Measurements from ENCODE around the gene ARHGAP12.
"Not testable (repeated sequence)": the region's sequence is repeated elsewhere in the genome, so short reads cannot be mapped to it uniquely, and the experiment has no call there.

ARHGAP12 gene, protein sequence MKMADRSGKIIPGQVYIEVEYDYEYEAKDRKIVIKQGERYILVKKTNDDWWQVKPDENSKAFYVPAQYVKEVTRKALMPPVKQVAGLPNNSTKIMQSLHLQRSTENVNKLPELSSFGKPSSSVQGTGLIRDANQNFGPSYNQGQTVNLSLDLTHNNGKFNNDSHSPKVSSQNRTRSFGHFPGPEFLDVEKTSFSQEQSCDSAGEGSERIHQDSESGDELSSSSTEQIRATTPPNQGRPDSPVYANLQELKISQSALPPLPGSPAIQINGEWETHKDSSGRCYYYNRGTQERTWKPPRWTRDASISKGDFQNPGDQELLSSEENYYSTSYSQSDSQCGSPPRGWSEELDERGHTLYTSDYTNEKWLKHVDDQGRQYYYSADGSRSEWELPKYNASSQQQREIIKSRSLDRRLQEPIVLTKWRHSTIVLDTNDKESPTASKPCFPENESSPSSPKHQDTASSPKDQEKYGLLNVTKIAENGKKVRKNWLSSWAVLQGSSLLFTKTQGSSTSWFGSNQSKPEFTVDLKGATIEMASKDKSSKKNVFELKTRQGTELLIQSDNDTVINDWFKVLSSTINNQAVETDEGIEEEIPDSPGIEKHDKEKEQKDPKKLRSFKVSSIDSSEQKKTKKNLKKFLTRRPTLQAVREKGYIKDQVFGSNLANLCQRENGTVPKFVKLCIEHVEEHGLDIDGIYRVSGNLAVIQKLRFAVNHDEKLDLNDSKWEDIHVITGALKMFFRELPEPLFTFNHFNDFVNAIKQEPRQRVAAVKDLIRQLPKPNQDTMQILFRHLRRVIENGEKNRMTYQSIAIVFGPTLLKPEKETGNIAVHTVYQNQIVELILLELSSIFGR

GRCh38 chr10:31928549-31929260 is at the start of gene ARHGAP12:
Gene ARHGAP12 (minus strand): TSS chr10:31928831. CDS start chr10:31908855, 19,976 bp downstream.
- DNase-seq = no peak

DNA sequence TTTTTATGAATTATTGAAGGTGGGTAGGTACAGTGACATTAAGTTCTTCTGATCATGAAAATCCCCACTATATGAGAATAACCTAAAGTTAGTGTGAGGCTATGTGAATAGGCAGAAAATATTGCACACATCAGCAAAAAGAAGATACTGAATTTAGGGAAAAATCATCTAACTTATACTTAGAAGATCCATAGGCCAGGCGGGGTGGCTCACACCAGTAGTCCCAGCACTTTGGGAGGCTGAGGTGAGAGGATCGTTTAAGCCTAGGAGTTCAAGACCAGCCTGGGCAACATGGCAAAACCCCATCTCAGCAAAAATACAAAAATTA is 49.5 kb upstream of the ARHGAP12 start:
- no peak for DNase-seq

DNA sequence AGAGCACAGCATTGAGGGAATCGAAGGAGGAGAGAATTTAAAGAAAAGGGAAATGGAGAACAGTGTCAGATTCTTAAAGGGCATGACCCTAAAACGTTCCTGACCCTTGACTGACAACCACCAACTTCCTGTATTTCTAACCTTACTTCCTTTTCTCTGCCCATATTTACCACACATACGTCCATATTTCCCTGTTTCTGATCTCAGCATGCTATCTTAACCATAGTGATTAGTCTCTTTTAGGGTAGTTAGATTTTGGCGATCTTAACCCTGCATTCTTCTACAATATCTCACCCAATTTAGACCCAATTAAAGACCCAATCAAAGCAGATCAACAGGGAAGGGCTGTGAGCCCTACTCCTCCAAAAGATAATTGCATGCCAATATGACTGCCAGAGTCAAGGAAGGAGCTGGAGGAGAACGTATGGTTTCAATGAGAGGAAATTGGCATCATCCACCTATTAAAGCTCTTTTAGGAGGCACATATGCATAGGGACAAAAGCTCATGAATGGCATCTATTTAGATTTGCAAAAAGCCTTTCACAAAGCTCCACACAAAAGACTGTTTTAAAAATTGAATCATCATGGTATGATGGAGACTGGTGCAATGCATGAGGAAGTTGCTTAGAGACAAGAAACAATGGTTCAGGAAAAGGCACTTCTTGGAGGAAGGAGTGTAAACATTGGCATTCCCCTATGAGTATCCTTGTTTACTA is 49.0 kb upstream of the ARHGAP12 start:
- DNase-seq = no peak

GRCh38 chr10:31975157-31975765 is 46.6 kb upstream of the ARHGAP12 start:
- DNase-seq = no peak

- DNase-seq = no peak
Measured at GRCh38 chr10:31974434-31975124, 45.9 kb upstream of the ARHGAP12 start.

DNA sequence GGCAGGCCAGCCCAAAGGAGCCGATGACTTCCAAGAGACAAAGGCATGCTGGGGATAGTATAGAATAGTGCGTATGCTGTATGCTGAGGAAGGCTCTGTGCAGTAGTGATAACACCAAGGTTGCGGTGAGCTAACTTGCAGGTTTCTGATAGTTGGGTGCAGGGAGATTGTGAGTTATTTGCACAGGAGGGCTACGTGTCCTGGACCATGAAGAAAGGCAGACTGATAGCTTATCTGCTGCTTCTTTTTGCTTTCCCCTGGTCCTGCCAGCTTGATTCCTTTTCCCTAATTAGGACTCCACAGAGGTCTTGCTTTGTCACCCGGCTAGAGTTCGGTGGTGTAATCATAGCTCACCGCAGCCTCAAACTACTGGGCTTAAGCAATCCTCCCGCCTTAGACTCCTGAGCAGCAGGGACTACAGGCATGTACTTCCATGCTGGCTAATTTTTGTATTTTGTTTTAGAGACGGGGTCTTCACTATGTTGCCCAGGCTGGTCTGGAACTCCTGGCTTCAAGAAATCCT is 43.9 kb upstream of the ARHGAP12 start:
- DNase-seq = no peak

DNA sequence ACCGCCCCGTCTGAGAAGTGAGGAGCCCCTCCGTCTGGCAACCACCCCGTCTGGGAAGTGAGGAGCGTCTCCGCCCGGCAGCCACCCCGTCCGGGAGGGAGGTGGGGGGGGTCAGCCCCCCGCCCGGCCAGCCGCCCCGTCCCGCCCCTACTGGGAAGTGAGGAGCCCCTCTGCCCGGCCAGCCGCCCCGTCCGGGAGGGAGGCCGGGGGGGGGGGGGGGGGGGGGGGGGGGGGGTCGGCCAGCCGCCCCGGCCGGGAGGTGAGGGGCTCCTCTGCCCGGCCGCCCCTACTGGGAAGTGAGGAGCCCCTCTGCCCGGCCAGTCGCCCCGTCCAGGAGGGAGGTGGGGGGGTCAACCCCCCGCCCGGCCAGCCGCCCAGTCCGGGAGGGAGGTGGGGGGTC is 41.2 kb upstream of the ARHGAP12 start:
- not testable (repeated sequence) for DNase-seq

DNA sequence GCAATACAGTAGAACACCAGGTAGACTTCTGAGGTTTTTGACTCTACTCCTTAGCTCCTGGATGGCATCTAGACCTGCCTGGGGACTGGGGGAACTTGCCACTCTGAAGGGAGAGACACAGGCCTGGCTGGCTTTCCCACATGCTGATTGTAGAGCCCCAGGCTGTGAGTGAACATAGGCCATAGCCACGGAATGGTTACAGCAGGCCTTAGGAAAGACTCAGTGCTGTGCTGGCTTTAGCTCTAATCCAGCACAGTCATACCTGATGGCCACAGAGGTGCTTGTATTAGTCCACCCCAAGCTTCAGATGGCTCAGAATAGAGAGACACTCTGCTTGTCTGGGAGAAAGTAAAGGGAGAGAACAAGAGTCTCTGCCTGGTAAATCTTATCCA is 35.0 kb upstream of the ARHGAP12 start:
- DNase-seq = no peak

DNA sequence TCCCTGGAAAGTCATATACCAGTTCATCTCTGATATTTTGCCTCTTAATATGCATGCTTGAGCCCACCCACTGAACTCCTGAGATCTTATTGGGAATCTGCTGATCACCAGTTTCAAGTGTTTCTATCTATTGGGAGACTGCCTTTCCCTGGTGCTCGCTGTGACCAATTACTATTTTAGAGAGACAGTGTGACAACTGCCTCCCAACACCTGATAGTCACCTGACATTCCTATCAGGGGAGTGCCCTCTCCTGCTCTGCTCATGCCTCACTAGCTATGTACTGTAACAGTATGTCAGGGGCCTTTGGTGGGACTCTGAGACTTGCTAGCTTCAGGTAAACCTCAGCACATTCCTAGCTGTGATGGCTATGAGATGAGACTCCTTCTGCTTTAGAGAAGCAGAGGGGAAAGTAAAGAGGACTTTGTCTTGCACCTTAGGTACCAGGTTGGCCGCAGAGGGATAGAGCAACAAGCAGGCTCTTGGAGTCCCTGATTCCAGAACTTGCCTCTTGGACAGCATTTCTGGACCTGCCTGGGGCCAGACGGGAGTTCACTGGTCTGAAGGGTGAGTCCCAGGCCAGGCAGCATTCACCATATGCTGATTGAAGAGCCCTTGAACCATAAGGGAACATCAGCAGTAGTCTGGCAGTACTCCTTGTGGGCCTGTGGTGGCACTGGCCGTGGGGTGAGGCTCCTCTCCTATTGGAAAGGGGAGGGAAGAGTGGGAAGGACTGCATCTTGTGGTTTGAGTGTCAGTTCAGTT is 34.4 kb upstream of the ARHGAP12 start:
- no peak for DNase-seq

DNA sequence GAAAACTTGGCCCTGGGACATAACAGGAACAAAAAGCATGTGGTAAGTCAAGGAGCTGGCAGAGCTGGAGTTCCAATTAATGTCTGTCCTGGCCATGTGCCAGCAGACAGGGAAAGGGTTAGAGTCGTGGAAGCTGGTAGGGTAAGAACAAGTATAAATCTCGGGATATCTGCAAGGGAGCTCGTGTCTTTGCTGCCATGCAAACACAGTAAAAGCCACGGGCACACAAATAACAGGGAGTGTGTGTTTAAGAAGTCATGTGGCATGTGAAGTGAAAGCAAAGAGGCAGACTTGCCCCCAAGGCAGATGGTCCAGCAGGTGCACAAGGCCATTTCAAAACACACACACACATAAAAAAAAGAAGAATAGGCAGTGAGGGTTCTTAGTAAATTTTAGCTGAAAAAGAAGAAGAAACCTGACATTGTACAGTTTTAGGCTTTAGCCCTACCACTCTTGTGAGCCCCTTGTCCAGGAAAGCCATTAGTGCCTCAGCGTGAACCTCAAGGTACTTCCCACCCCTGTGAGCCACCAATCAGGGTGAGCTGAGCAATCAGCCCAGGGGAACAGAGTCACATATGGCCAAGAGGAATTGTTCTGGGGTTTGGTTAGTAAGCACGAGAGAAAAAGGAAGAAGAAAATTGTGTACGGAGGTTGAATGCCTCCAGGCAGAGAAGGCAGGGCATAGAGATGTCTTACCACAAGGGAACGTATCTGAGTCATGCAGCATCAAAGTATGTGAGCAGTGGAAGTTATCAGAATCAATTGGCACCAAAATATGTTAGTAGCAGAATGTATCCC is 32.8 kb upstream of the ARHGAP12 start:
- DNase-seq = no peak

DNA sequence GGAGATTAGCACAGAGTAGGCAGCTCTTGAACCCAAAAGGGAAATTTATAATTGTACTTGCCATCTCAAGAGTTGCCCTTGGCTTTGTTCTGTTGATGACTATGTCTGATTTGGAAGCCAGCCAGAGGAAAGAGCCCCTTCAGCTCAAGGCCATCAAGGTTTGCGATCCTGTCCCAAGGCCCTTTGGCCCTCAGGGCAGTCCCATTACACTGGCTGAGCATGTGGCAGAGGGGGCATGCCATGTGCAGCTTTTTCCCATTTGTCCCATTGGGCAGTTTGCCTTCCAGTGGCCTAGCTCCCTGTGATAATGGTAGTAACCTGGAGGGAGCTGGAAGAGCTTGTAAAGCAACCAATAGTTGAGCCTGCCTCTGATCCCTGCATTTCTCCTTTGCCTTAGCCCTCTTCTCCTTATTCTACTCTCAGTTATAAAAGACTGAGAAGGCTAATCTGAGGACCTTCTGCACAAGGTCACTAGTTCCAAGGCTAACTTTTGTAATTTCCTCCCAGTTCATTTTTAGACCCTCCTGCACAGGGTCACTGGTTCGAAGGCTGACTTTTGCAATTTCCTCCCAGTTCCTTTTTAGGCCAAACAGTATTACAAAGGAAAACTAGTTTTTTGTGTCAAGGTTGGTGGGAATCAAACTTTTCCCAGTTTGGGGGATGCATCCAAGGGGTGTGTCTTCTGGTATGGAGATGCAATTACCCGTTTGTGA is 31.0 kb upstream of the ARHGAP12 start:
- DNase-seq = no peak

- DNase-seq = no peak
Measured at GRCh38 chr10:31958856-31959255, 30.2 kb upstream of the ARHGAP12 start.

DNA sequence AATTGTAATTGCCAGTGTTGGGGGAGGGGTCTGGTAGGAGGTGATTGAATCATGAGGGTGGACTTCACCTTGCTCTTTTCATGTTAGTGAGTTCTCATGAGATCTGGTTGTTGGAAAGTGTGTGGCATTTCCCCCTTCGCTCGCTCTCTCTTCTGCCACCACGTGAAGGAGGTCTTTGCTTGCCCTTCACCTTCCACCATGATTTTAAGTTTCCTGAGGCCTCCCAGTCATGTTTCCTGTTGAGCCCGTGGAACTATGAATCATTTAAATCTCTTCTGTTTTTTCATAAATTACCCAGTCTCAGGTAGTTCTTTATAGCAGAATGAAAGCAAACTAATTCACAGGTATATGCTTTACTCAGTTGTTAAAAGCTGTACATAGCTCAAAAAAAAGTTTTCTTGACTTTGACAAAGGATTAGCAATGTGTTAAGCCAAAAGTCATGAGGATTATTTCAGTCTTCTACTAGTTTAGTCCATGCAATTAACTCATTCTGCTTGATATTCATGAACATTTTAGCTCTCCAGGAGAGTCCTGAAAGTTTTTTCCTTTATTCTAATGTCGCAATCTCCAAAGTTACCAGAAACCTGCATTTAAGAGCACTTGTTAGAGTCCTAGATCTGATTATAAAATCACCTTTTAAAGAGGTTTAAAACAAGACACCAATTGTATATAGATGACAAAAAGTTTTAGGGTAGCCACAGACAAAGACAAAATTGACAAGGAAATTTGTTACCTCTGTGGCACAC is 27.7 kb upstream of the ARHGAP12 start:
- no peak for DNase-seq

DNA sequence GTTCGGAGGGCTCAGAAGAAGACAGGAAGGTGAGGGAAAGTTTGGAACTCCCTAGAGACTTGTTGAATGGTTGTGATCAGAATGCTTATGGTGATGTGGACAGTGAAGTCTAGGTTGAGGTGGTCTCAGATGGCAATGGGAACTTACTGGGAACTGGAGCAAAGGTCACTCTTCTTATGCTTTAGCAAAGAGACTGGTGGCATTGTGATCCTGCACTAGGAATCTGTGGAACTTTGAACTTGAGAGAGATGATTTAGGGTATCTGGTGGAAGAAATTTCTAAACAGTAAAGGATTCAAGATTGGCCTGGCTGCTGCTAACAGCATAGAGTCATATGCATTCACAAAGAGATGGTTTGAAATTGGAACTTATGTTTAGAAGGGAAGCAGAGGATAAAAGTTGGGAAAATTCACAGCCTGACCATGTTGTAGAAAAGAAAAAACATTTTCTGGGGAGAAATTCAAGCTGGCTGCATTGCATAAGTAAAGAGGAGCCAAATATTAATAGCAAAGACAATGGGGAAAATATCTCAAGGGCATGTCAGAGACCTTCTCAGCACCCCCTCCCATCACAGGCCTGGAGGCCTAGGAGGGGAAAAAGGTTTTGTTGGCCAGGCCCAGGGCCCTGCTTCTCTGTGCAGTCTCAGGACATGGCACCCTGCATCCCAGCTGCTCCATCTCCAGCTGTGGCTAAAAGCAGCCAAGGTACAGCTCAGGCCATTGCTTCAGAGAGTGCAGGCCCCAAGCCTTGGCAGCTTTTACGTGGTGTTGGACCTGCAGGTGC is 26.0 kb upstream of the ARHGAP12 start:
- DNase-seq = no peak

- no peak for DNase-seq
Measured at GRCh38 chr10:31953480-31953879, 24.8 kb upstream of the ARHGAP12 start.

DNA sequence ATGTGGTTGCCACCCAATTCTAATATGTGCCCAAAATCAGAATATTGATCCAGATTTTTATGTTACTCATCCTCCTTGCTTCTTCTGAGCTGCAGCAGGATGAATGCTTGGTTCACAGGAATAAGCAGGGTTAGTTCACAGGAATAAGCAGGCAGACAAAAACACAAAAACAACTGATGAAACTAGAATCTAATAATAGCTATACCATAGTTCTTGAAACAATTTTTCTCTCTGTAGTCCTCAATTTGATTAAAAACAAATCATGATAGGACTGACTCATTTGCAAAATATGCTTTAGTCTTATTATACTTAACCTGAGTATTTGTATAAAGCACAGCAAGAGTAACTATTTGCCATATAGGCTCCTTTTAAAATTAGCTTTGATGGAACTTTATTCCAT is 24.4 kb upstream of the ARHGAP12 start:
- no peak for DNase-seq

GRCh38 chr10:31952066-31952465 is 23.4 kb upstream of the ARHGAP12 start:
- no peak for DNase-seq

DNA sequence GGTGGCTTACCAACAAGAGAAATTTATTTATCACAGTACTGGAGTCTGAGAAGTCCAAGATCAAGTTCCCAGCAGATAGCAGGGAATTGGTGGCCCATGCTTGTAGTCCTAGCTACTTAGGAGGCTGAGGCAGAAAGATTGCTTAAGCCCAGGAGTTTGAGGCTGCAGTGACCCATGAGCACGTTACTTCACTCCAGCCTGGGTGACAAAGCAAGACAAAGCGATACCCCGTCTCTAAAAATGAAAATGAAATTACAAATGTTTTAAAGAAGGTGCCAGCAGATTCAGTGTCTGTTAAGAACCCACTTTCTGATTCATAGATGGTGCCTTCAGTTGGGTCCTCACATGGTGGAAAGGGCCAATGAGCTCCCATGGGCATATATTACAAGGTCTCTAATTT is 20.6 kb upstream of the ARHGAP12 start:
- DNase-seq = no peak

Data from NCI-H2081 treated with DMSO at 0.1 percent for 48 hours (cell line).